Mucosa of rectum (tissue), 2 donors: Measurements from ENCODE around the gene MAP4K2.

Source experiments
- H3K27ac ChIP-seq, 2 donors: one replicate each; pipeline ENCODE4 v1.7.0; 2013; ENCODE audit warnings: inconsistent platforms in 2 of 2, low read depth in 2 of 2, low read length in 2 of 2
- H3K27me3 ChIP-seq, 2 donors: one replicate each; pipeline ENCODE4 v1.7.0; 2013; ENCODE audit warnings: low read length in 2 of 2; ENCODE audit not compliant: control insufficient read depth in 2 of 2, insufficient read depth in 2 of 2
- H3K36me3 ChIP-seq, 2 donors: one replicate each; pipeline ENCODE4 v1.7.0; 2013; ENCODE audit warnings: low read length in 2 of 2; ENCODE audit not compliant: control insufficient read depth in 2 of 2, insufficient read depth in 2 of 2
- H3K4me1 ChIP-seq, 2 donors: one replicate each; pipeline ENCODE4 v1.7.0; 2013; ENCODE audit warnings: low read length in 2 of 2, mild to moderate bottlenecking in 1 of 2; ENCODE audit not compliant: control insufficient read depth in 2 of 2, insufficient read depth in 2 of 2
- H3K4me3 ChIP-seq, 2 donors: one replicate each; pipeline ENCODE4 v1.7.0; 2013; ENCODE audit warnings: low read length in 2 of 2
- H3K9ac ChIP-seq, 2 donors: one replicate each; pipeline ENCODE4 v1.7.0; 2013; ENCODE audit warnings: low read length in 2 of 2, low read depth in 1 of 2, mild to moderate bottlenecking in 1 of 2
- H3K9me3 ChIP-seq, 2 donors: one replicate each; pipeline ENCODE4 v1.7.0; 2013; ENCODE audit warnings: low read length in 2 of 2; ENCODE audit not compliant: control insufficient read depth in 2 of 2
- donor health status: healthy.
- donor health status: Normal muscosa, but diverticular disease.

Gene MAP4K2

GRCh38 chr11:64793271-64794160 lies 9.5 kb downstream of the MAP4K2 start:
- no peaks in the 10 kb centered on the region for H3K4me1 ChIP-seq
- H3K9ac ChIP-seq, result no peak overlapping the region
- H3K27ac ChIP-seq, result no peak overlapping the region
- no peaks in the 10 kb centered on the region for H3K27me3 ChIP-seq
- no peak overlapping the region for H3K4me3 ChIP-seq
- H3K9me3 ChIP-seq, result no peaks in the 10 kb centered on the region
- peaks cover 0 to 9% of the 10 kb centered on the region in 2 donors for H3K36me3 ChIP-seq

- Histone ChIP-seq H3K27me3 (no peaks in the 10 kb centered on the region), H3K9ac (no peak overlapping the region), H3K27ac (no peak overlapping the region), H3K4me1 (peaks cover 4 to 5% of the 10 kb centered on the region in 2 donors), H3K4me3 (no peak overlapping the region), H3K9me3 (no peaks in the 10 kb centered on the region), H3K36me3 (peaks cover 0 to 12% of the 10 kb centered on the region in 2 donors)
Observed at GRCh38 chr11:64792482-64792881, 10.5 kb downstream of the MAP4K2 start.

- peaks cover 5 to 7% of the 10 kb centered on the region in 2 donors for H3K4me1 ChIP-seq
- peaks cover 0 to 9% of the 10 kb centered on the region in 2 donors for H3K36me3 ChIP-seq
- H3K9ac ChIP-seq, result no peak overlapping the region
- H3K9me3 ChIP-seq, result no peaks in the 10 kb centered on the region
- no peak overlapping the region for H3K4me3 ChIP-seq
- H3K27ac ChIP-seq, result no peak overlapping the region
- H3K27me3 ChIP-seq, result no peaks in the 10 kb centered on the region
Observed at GRCh38 chr11:64791781-64792291, 11.2 kb downstream of the MAP4K2 start.

GRCh38 chr11:64790205-64791095 lies 12.6 kb downstream of the MAP4K2 start:
- peaks cover 7 to 11% of the 10 kb centered on the region in 2 donors for H3K4me1 ChIP-seq
- H3K36me3 ChIP-seq, result peaks cover 0 to 9% of the 10 kb centered on the region in 2 donors
- no peaks in the 10 kb centered on the region for H3K27me3 ChIP-seq
- no peak overlapping the region for H3K27ac ChIP-seq
- no peak overlapping the region for H3K9ac ChIP-seq
- H3K9me3 ChIP-seq, result no peaks in the 10 kb centered on the region
- no peak overlapping the region for H3K4me3 ChIP-seq

- Histone ChIP-seq H3K9me3 (no peaks in the 10 kb centered on the region), H3K27ac (no peak overlapping the region), H3K27me3 (no peaks in the 10 kb centered on the region), H3K9ac (no peak overlapping the region), H3K4me1 (peaks cover 11 to 17% of the 10 kb centered on the region in 2 donors), H3K4me3 (no peak overlapping the region), H3K36me3 (peaks cover 0 to 9% of the 10 kb centered on the region in 2 donors)
Observed at GRCh38 chr11:64789331-64790204, 13.4 kb downstream of the MAP4K2 start.

- Histone ChIP-seq H3K4me1 (peaks cover 11 to 17% of the 10 kb centered on the region in 2 donors), H3K4me3 (no peak overlapping the region), H3K36me3 (peaks cover 0 to 9% of the 10 kb centered on the region in 2 donors), H3K27me3 (no peaks in the 10 kb centered on the region), H3K27ac (no peak overlapping the region), H3K9ac (no peak overlapping the region), H3K9me3 (no peaks in the 10 kb centered on the region)
Observed at GRCh38 chr11:64788321-64789215, 14.4 kb downstream of the MAP4K2 start.

GRCh38 chr11:64787526-64788320 lies 15.3 kb downstream of the MAP4K2 start:
- Histone ChIP-seq H3K27ac (no peak overlapping the region), H3K4me3 (no peak overlapping the region), H3K9ac (no peak overlapping the region), H3K9me3 (no peaks in the 10 kb centered on the region), H3K4me1 (peaks cover 11 to 17% of the 10 kb centered on the region in 2 donors), H3K27me3 (no peaks in the 10 kb centered on the region), H3K36me3 (peaks cover 0 to 9% of the 10 kb centered on the region in 2 donors)

GRCh38 chr11:64786308-64786707 lies 16.7 kb downstream of the MAP4K2 start:
- H3K27ac ChIP-seq, result no peak overlapping the region
- peaks cover 0 to 9% of the 10 kb centered on the region in 2 donors for H3K36me3 ChIP-seq
- H3K9ac ChIP-seq, result no peak overlapping the region
- H3K27me3 ChIP-seq, result no peaks in the 10 kb centered on the region
- H3K4me3 ChIP-seq, result no peak overlapping the region
- no peaks in the 10 kb centered on the region for H3K9me3 ChIP-seq
- H3K4me1 ChIP-seq, result peaks cover 11 to 17% of the 10 kb centered on the region in 2 donors
